ENCODE data around the gene DICER1.

Gene DICER1

DNA sequence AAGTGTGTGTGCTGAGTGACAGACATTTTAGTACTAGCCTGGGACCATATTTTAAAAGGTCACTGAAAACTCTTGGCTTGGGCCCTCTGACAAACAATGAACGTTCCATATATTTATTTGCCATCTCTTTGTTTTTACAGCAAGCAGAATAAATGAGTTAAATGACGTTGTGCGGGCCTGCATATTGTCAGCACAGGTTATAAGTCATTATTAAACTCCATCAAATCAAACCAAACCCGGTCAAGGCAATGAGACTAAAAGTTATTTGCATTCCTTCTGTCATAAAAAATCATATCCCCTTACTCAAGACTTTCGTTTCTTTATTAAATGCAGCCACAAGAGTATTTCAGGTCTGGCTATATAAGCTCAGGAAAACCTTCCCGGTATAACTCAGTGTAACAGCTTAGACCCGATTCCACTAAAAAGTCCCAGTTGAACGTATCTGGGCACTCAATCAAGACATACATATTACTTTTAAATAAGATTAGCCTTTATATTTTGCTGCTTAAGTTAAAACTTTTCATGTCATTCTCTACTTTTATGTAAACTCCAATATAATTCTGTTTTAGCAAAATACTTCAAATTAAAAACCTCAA lies 84.9 kb downstream of the DICER1 start:
- Histone ChIP-seq H3K27ac (ENCODE audit: low read length) (no peak overlapping the region), H2AFZ (ENCODE audit: low read length) (no peak overlapping the region), H3K36me3 (replicated peaks; ENCODE audit: insufficient read depth, low read length) (no peaks in the 10 kb centered on the region), H3K4me1 (ENCODE audit: low read length) (no peaks in the 10 kb centered on the region), H3K4me3 (ENCODE audit: low read length) (no peak overlapping the region), H3K9me3 (replicated peaks; ENCODE audit: insufficient read depth, low read length) (no peaks in the 10 kb centered on the region), H3F3A (ENCODE audit: insufficient read depth, low read length) (no peaks in the 10 kb centered on the region), H3K4me2 (ENCODE audit: low read depth, low read length) (no peak overlapping the region), H3K9ac (ENCODE audit: low read length) (no peak overlapping the region), H3K27me3 (replicated peaks; ENCODE audit: insufficient read depth, low read length) (no peaks in the 10 kb centered on the region), H3K9me2 (replicated peaks; ENCODE audit: insufficient read depth, low read length) (no peaks in the 10 kb centered on the region), H4K20me1 (ENCODE audit: insufficient read depth, low read length) (no peaks in the 10 kb centered on the region), H3K79me2 (ENCODE audit: low read length) (no peaks in the 10 kb centered on the region)
- TF ChIP-seq EZH2 (optimal IDR thresholded peaks at IDR 0.05; ENCODE audit: low read depth, low read length), result no peak
- TF ChIP-seq CTCF (IDR thresholded peaks at IDR 0.05; ENCODE audit: low read length), result no peak
- TF ChIP-seq EZH2phosphoT487 (IDR thresholded peaks at IDR 0.05; ENCODE audit: low read length), result no peak
- DNase-seq, result no peak

- Histone ChIP-seq H3K27ac (ENCODE audit: low read length) (no peak overlapping the region), H2AFZ (ENCODE audit: low read length) (no peak overlapping the region), H3K9me2 (replicated peaks; ENCODE audit: insufficient read depth, low read length) (no peaks in the 10 kb centered on the region)
Observed at GRCh38 chr14:95071649-95072280, 85.6 kb downstream of the DICER1 start.

DNA sequence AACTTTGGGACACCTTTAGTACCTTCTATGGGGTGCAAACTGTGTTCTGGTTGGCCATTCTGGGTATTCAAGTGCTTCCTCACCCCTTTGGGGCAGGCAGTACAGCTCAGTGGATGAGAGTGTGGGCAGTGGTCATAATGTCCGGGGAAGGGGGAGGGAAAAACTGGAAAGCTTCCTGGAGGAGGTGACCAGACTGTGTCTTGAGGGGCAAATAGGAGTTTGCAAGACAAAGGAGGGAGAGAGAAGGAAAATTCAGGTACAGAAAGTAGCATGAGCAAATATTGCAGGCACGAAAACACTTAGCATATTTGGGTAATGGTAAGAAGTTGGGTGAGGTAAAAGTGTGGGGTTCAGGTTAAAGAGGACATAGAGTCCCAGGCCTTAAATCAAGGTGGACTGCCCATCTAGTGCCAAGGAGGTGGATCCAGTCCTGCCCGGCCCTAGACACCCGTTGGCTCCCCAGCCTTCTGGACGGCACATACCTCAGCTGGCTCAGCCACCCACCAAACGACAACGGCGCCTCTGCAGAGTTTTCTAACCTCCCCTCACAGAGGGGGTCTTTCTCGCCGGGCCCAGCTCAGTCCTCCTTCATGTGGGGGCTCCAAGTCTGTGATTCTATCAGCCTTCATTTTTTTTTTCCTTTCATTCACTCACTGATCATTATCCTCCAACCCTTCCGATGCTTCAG lies 86.4 kb downstream of the DICER1 start:
- H3K4me2 ChIP-seq (ENCODE audit: low read depth, low read length), result no peak overlapping the region
- H3K9ac ChIP-seq (ENCODE audit: low read length), result no peak overlapping the region
- DNase-seq, result no peak
- no peaks in the 10 kb centered on the region for H3K9me2 ChIP-seq (replicated peaks; ENCODE audit: insufficient read depth, low read length)
- H4K20me1 ChIP-seq (ENCODE audit: insufficient read depth, low read length), result no peaks in the 10 kb centered on the region
- H3K27me3 ChIP-seq (replicated peaks; ENCODE audit: insufficient read depth, low read length), result no peaks in the 10 kb centered on the region
- TF ChIP-seq EZH2 (optimal IDR thresholded peaks at IDR 0.05; ENCODE audit: low read depth, low read length) (no peak), CTCF (IDR thresholded peaks at IDR 0.05; ENCODE audit: low read length) (no peak), EZH2phosphoT487 (IDR thresholded peaks at IDR 0.05; ENCODE audit: low read length) (no peak)
- no peak overlapping the region for H3K27ac ChIP-seq (ENCODE audit: low read length)
- H3K36me3 ChIP-seq (replicated peaks; ENCODE audit: insufficient read depth, low read length), result no peaks in the 10 kb centered on the region
- no peaks in the 10 kb centered on the region for H3K9me3 ChIP-seq (replicated peaks; ENCODE audit: insufficient read depth, low read length)
- no peaks in the 10 kb centered on the region for H3F3A ChIP-seq (ENCODE audit: insufficient read depth, low read length)
- no peaks in the 10 kb centered on the region for H3K79me2 ChIP-seq (ENCODE audit: low read length)
- H2AFZ ChIP-seq (ENCODE audit: low read length), result no peak overlapping the region
- H3K4me1 ChIP-seq (ENCODE audit: low read length), result no peaks in the 10 kb centered on the region
- no peak overlapping the region for H3K4me3 ChIP-seq (ENCODE audit: low read length)

More at GRCh38 chr14:95071649-95072280, 85.6 kb downstream of the DICER1 start:
- H3K4me1 ChIP-seq (ENCODE audit: low read length), result no peaks in the 10 kb centered on the region
- H3K4me2 ChIP-seq (ENCODE audit: low read depth, low read length), result no peak overlapping the region
- no peaks in the 10 kb centered on the region for H3F3A ChIP-seq (ENCODE audit: insufficient read depth, low read length)
- H3K9ac ChIP-seq (ENCODE audit: low read length), result no peak overlapping the region
- H4K20me1 ChIP-seq (ENCODE audit: insufficient read depth, low read length), result no peaks in the 10 kb centered on the region
- no peaks in the 10 kb centered on the region for H3K27me3 ChIP-seq (replicated peaks; ENCODE audit: insufficient read depth, low read length)
- no peaks in the 10 kb centered on the region for H3K9me3 ChIP-seq (replicated peaks; ENCODE audit: insufficient read depth, low read length)
- no peak for TF ChIP-seq EZH2phosphoT487 (IDR thresholded peaks at IDR 0.05; ENCODE audit: low read length)
- no peak for TF ChIP-seq CTCF (IDR thresholded peaks at IDR 0.05; ENCODE audit: low read length)
- no peaks in the 10 kb centered on the region for H3K36me3 ChIP-seq (replicated peaks; ENCODE audit: insufficient read depth, low read length)
- no peaks in the 10 kb centered on the region for H3K79me2 ChIP-seq (ENCODE audit: low read length)
- no peak for DNase-seq
- H3K4me3 ChIP-seq (ENCODE audit: low read length), result no peak overlapping the region

Data from MM.1S (cell line).